Panc1 (cell line): ENCODE data around the gene OPA3. TPM values are rescaled to one million over a fixed set of nuclear protein-coding genes. Genes with fewer than 3 reads are reported as not detected.

Experiments
- ATAC-seq: fragments of 200-7000 bp; cut with Tn5 transposase; 2 replicates; pipeline ENCODE4 v1.9.1; 2020; ENCODE audit warnings: mild to moderate bottlenecking, moderate library complexity
- BruUV-seq: library from RNA; stranded (reverse); fragments of 400-500 nt; replicated peaks from 2 replicates; lab custom pipeline; 2021; lab: Mats Ljungman, UMichigan
- CTCF ChIA-PET: fragments of 300-600 bp; sonication (Branson Sonifier 250); formaldehyde crosslinking; loops from one replicate; lab custom pipeline; 2022; ENCODE audit warnings: antibody characterized with exemption; lab: Charles Lee
- POLR2A ChIA-PET: fragments of 300-600 bp; sonication (Branson Sonifier 250); formaldehyde crosslinking; loops from one replicate; lab custom pipeline; 2022; ENCODE audit warnings: antibody characterized with exemption; lab: Charles Lee
- DNase-seq: peaks from one replicate; pipeline ENCODE4 v3.0.0-alpha.2; 2010; ENCODE audit warnings: low read depth, low spot score
- H3K27ac ChIP-seq: 2 replicates; pipeline ENCODE4 v1.5.1; 2011; ENCODE audit warnings: mild to moderate bottlenecking, low read length, inconsistent platforms
- H3K27me3 ChIP-seq: fragments of 200-500 bp; sonication (Bioruptor generic); 2 replicates; pipeline ENCODE4 v1.6.0; 2014; ENCODE audit warnings: low read length, inconsistent platforms; ENCODE audit not compliant: control insufficient read depth, insufficient read depth
- H3K36me3 ChIP-seq: fragments of 200-500 bp; sonication (Bioruptor generic); 2 replicates; pipeline ENCODE4 v1.5.1; 2014; ENCODE audit warnings: inconsistent platforms, mild to moderate bottlenecking, low read length, moderate library complexity; ENCODE audit not compliant: control insufficient read depth, insufficient read depth
- H3K4me1 ChIP-seq: 2 replicates; pipeline ENCODE4 v1.5.1; 2011; ENCODE audit warnings: inconsistent platforms, mild to moderate bottlenecking, low read length, moderate library complexity; ENCODE audit not compliant: control insufficient read depth, insufficient read depth
- H3K4me3 ChIP-seq, 2 experiments: 2 replicates each; pipeline ENCODE4 v1.5.1; 2011 to 2012; ENCODE audit warnings: low read depth in 2 of 2, low read length in 2 of 2, mild to moderate bottlenecking in 2 of 2, inconsistent platforms in 1 of 2, moderate library complexity in 1 of 2
- H3K9me3 ChIP-seq: fragments of 200-500 bp; sonication (Bioruptor generic); 2 replicates; pipeline ENCODE4 v1.5.1; 2014; ENCODE audit warnings: low read depth, mild to moderate bottlenecking, inconsistent platforms, low read length, moderate library complexity; ENCODE audit not compliant: control insufficient read depth, insufficient read depth
- CTCF ChIP-seq: fragments of 450-650 bp; IDR thresholded peaks from 2 replicates; pipeline ENCODE4 v1.5.1; 2017; ENCODE audit warnings: mild to moderate bottlenecking
- POLR2AphosphoS5 ChIP-seq: IDR thresholded peaks from 2 replicates; pipeline ENCODE4 v1.6.1; 2012; ENCODE audit warnings: mild to moderate bottlenecking, low read depth, low read length, moderate library complexity
- REST ChIP-seq, 2 experiments: IDR thresholded peaks; 2 replicates each; pipeline ENCODE4 v1.6.1; 2011 to 2012; ENCODE audit warnings: low read depth in 2 of 2, control low read depth in 1 of 2, low read length in 1 of 2, mild to moderate bottlenecking in 1 of 2, moderate library complexity in 1 of 2; ENCODE audit not compliant: insufficient read depth in 1 of 2
- SIN3A ChIP-seq: IDR thresholded peaks from 2 replicates; pipeline ENCODE4 v1.6.1; 2012; ENCODE audit warnings: low read depth, mild to moderate bottlenecking, low read length, moderate library complexity, borderline replicate concordance; ENCODE audit not compliant: insufficient read depth
- TCF7L2 ChIP-seq: IDR thresholded peaks from 2 replicates; pipeline ENCODE4 v1.6.1; 2011; ENCODE audit warnings: mild to moderate bottlenecking, low read depth, low read length, inconsistent platforms
- in situ Hi-C: cut with HindIII; loops from 2 replicates; pipeline ENCODE4 v1.10.0; 2016; ENCODE audit warnings: low sequenced_read_pairs, low pct_unique_long_range_greater_than_20kb
- intact Hi-C: fragments of 100-400 bp; cut with micrococcal nuclease; formaldehyde crosslinking; loops from one replicate; pipeline ENCODE4 v1.10.0; 2022; ENCODE audit not compliant: unreplicated experiment
- total RNA-seq: library from RNA; stranded (reverse); gene quantifications from one replicate; pipeline ENCODE4 v1.2.1, GENCODE V29; 2021; ENCODE audit not compliant: unreplicated experiment

Gene OPA3
- total RNA-seq, 1 experiment from 2014 or later: 20.3 TPM

GRCh38 chr19:45621389-45621788 is 36.8 kb upstream of the OPA3 start:
- Histone ChIP-seq H3K36me3 (no peaks in the 10 kb centered on the region), H3K4me1 (no peaks in the 10 kb centered on the region), H3K9me3 (no peaks in the 10 kb centered on the region), H3K27me3 (no peaks in the 10 kb centered on the region), H3K4me3 (no peak overlapping the region), H3K27ac (no peak overlapping the region)
- TF ChIP-seq CTCF: no peak
- no peak for TF ChIP-seq SIN3A
- no peak for TF ChIP-seq REST (IDR thresholded peaks at IDR 0.05; ENCODE audit: insufficient read depth in 1 of 2, low read depth in 2 of 2, low read length in 1 of 2)
- TF ChIP-seq TCF7L2: no peak
- no peak for TF ChIP-seq POLR2AphosphoS5
- CTCF ChIA-PET: no interaction called here
- intact Hi-C loops (no loop called here), in situ Hi-C loops (no loop called here)
- ATAC-seq: no peak
- BruUV-seq: no TSS peak
- POLR2A ChIA-PET: no interaction called here
- no peak for DNase-seq

- ChIA-PET CTCF (interaction anchor here (0.8 kb wide), 1 partner anchor 26 kb away, joined by 3 read pairs; no protein-coding TSS in a partner anchor), POLR2A (interaction anchor here (0.5 to 0.6 kb wide), 2 partner anchors 13 to 64 kb away, joined by 6 read pairs; no protein-coding TSS in a partner anchor)
- no TSS peak for BruUV-seq
- Histone ChIP-seq H3K4me3 (no peak overlapping the region), H3K27me3 (no peaks in the 10 kb centered on the region), H3K36me3 (no peaks in the 10 kb centered on the region), H3K9me3 (no peaks in the 10 kb centered on the region), H3K4me1 (peaks cover 5% of the 10 kb centered on the region; the same call in 1 of the 2 replicates), H3K27ac (no peak overlapping the region)
- in situ Hi-C loops (no loop called here), intact Hi-C loops (no loop called here)
- TF ChIP-seq TCF7L2 (no peak), REST (IDR thresholded peaks at IDR 0.05; ENCODE audit: insufficient read depth in 1 of 2, low read depth in 2 of 2, low read length in 1 of 2) (no peak), CTCF (no peak), SIN3A (no peak), POLR2AphosphoS5 (no peak)
- DNase-seq (no peak), ATAC-seq (no peak)
Measured at GRCh38 chr19:45616704-45617017, 32.1 kb upstream of the OPA3 start.
